Smooth muscle cell (in vitro differentiated cells): ENCODE measurements around the gene BCAS3. TPM values are rescaled to one million over a fixed set of nuclear protein-coding genes. Genes with fewer than 3 reads are reported as not detected.

ENCODE experiments used
- DNase-seq: peaks from one replicate; lab custom pipeline; 2025; ENCODE audit not compliant: unreplicated experiment; lab: John Stamatoyannopoulos, UW
- H2AFZ ChIP-seq: fragments of 200-600 bp; sonication (generic); 2 replicates; pipeline ENCODE4 v1.6.0; 2016; ENCODE audit warnings: antibody characterized with exemption, low read depth, mild to moderate bottlenecking
- H3F3A ChIP-seq: fragments of 200-600 bp; sonication (generic); 2 replicates; pipeline ENCODE4 v1.6.0; 2017; ENCODE audit warnings: antibody characterized with exemption, low read depth
- H3K27ac ChIP-seq: fragments of 200-600 bp; sonication (generic); 2 replicates; pipeline ENCODE4 v1.5.1; 2016; ENCODE audit warnings: low read depth, mild to moderate bottlenecking
- H3K27me3 ChIP-seq: fragments of 200-600 bp; sonication (generic); 2 replicates; pipeline ENCODE4 v1.6.1; 2016; ENCODE audit warnings: low read depth, mild to moderate bottlenecking
- H3K36me3 ChIP-seq: fragments of 200-600 bp; sonication (generic); 2 replicates; pipeline ENCODE4 v1.5.1; 2016; ENCODE audit warnings: low read depth
- H3K4me1 ChIP-seq: fragments of 200-600 bp; sonication (generic); 2 replicates; pipeline ENCODE4 v1.5.1; 2016; ENCODE audit warnings: low read depth
- H3K4me2 ChIP-seq: fragments of 200-600 bp; sonication (generic); 2 replicates; pipeline ENCODE4 v1.6.0; 2016; ENCODE audit warnings: mild to moderate bottlenecking
- H3K4me3 ChIP-seq: fragments of 200-600 bp; sonication (generic); 2 replicates; pipeline ENCODE4 v1.5.1; 2016; ENCODE audit warnings: mild to moderate bottlenecking
- H3K79me2 ChIP-seq: fragments of 200-600 bp; sonication (generic); 2 replicates; pipeline ENCODE4 v1.6.0; 2016; ENCODE audit warnings: low read depth, mild to moderate bottlenecking
- H3K9ac ChIP-seq: fragments of 200-600 bp; sonication (generic); 2 replicates; pipeline ENCODE4 v1.6.0; 2016; ENCODE audit warnings: low read depth
- H3K9me3 ChIP-seq: fragments of 200-600 bp; sonication (generic); replicated peaks from 2 replicates; pipeline ENCODE4 v1.5.1; 2016; ENCODE audit warnings: low read depth
- H4K20me1 ChIP-seq: fragments of 200-600 bp; sonication (generic); 2 replicates; pipeline ENCODE4 v1.6.0; 2016; ENCODE audit warnings: low read depth
- WGBS: methylation state at CpG from one replicate; pipeline ENCODE4 v1.1.7; 2016; ENCODE audit warnings: low lambda C conversion rate; 5-methylcytosine and 5-hydroxymethylcytosine counted together
- polyA plus RNA-seq: library from polyadenylated mRNA; unstranded; fragments of >200 nt; fragmentation: Nextera tagmentation; extraction: Ambion mirVana; gene quantifications from 2 replicates; pipeline ENCODE4 v1.2.1, GENCODE V29; 2016
- total RNA-seq: library from RNA; depleted of rRNA; stranded (reverse); fragments of >200 nt; gene quantifications from 2 replicates; pipeline ENCODE4 v1.2.3, GENCODE V29; 2014
- TF ChIP-seq, protein P1 (sequence below): fragments of 200-600 bp; sonication (generic); IDR thresholded peaks from 2 replicates; pipeline ENCODE4 v1.5.1; 2017; ENCODE audit warnings: borderline replicate concordance, mild to moderate bottlenecking, antibody characterized with exemption; ENCODE audit not compliant: insufficient read depth, poor library complexity, severe bottlenecking

Gene BCAS3
- total and polyA plus RNA-seq, 2 experiments from 2014 or later, result 17.2 to 54.5 TPM

DNA sequence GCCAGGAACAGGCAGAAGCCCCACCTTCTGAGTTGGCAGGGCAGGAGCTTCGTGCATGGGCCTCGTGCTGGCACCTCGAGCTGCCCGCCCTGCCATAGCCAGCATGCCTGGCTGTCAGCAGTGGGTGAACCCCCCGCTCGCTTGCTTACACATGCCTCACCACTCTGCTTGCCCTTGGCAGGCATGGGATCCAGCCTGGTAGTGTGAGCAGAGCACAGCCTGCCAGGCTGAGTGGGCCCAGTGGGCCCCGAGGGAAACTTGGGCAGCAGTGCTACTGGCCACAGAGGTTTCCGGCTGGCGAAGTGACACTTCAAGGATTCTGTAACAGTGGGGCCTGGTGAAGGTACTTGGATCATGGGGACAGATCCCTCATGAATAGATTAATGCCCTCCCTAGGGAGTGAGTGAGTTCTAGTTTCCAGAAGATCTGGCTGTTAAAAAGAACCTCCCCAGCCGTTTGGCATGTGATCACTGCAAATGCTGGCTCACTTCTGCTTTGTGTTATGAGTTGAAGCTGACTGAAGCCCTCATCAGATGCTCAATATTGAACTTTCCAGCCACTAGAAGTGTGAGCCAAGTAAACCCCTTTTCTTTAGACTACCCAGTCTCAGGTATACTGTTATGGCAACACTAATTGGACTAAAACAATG is 114.7 kb downstream of the BCAS3 start:
- Histone ChIP-seq H3K4me3 (no peak overlapping the region), H3K27ac (no peak overlapping the region), H3F3A (no peaks in the 10 kb centered on the region), H3K4me2 (no peak overlapping the region), H3K27me3 (no peaks in the 10 kb centered on the region), H3K79me2 (no peaks in the 10 kb centered on the region), H3K36me3 (no peaks in the 10 kb centered on the region), H4K20me1 (no peaks in the 10 kb centered on the region), H2AFZ (no peak overlapping the region), H3K9ac (no peak overlapping the region), H3K9me3 (no peaks in the 10 kb centered on the region), H3K4me1 (no peaks in the 10 kb centered on the region)
- DNase-seq, result no peak
- WGBS, result 91% methylated on average over 10 of the region's 10 CpGs
- TF ChIP-seq, protein P1, sequence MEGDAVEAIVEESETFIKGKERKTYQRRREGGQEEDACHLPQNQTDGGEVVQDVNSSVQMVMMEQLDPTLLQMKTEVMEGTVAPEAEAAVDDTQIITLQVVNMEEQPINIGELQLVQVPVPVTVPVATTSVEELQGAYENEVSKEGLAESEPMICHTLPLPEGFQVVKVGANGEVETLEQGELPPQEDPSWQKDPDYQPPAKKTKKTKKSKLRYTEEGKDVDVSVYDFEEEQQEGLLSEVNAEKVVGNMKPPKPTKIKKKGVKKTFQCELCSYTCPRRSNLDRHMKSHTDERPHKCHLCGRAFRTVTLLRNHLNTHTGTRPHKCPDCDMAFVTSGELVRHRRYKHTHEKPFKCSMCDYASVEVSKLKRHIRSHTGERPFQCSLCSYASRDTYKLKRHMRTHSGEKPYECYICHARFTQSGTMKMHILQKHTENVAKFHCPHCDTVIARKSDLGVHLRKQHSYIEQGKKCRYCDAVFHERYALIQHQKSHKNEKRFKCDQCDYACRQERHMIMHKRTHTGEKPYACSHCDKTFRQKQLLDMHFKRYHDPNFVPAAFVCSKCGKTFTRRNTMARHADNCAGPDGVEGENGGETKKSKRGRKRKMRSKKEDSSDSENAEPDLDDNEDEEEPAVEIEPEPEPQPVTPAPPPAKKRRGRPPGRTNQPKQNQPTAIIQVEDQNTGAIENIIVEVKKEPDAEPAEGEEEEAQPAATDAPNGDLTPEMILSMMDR, result no peak

DNA sequence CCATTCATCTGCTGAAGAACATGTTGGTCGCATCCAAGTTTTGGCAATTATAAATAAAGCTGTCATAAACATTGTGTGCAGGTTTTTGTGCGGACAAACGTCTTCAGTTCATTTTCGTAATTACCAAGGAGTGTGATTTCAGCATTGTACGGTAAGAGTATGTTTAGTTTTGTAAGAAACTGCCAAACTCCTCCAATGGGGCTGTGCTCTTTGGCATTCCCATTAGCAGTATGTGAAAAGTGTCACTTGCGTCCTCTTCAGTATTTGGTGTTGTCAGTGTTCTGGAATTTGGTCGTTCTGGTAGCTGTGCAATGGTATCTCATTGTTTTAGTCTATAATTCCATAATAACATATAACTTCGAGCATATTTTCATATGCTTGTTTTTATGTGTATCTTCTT is 120.9 kb downstream of the BCAS3 start:
- no peak overlapping the region for H3K4me3 ChIP-seq
- H3F3A ChIP-seq, result no peaks in the 10 kb centered on the region
- H3K27me3 ChIP-seq, result no peaks in the 10 kb centered on the region
- no peaks in the 10 kb centered on the region for H3K79me2 ChIP-seq
- TF ChIP-seq, protein P1, result no peak
- 86% methylated on average over 8 of the region's 8 CpGs for WGBS
- no peak for DNase-seq
- no peak overlapping the region for H3K27ac ChIP-seq
- H3K36me3 ChIP-seq, result no peaks in the 10 kb centered on the region
- no peak overlapping the region for H3K4me2 ChIP-seq
- H3K4me1 ChIP-seq, result no peaks in the 10 kb centered on the region
- H3K9me3 ChIP-seq, result no peaks in the 10 kb centered on the region
- no peak overlapping the region for H3K9ac ChIP-seq
- H4K20me1 ChIP-seq, result no peaks in the 10 kb centered on the region
- H2AFZ ChIP-seq, result no peak overlapping the region

DNA sequence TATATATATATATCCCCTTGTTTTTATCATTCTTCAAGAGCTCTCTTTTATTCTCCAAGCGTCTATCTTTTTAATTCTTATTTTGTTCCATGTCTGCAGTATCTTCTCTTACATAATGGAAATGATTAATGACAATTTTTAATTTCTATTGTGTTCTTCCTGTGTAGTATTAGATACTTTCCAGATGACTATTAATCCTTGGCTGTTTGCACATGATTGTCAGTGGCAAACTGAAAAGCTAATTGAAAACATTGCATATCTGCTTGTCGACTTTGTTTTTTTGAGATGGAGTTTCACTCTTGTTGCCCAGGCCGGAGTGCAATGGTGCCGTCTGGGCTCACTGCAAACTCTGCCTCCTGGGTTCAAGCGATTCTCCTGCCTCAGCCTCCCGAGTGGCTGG is 124.7 kb downstream of the BCAS3 start:
- TF ChIP-seq, protein P1, result no peak
- H3F3A ChIP-seq, result no peaks in the 10 kb centered on the region

DNA sequence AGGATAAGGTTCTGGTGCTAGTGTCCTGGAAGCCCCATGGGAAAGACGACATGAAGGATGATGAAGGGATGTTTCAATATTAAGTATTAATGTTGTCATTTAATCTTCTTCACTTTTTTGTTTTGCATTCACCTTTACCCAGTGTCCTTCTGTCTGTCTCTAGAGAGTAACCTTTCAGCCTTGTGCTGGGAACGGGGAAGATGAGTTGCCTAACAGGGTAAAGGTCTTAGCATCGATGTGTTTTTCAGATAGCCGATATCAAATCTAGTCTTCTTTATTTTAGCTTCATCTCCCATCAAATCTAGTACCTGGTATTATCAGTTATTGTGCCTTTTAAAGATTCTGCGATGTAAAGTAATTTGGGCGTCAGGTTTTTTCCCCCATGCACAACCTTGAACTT is 125.4 kb downstream of the BCAS3 start:
- Histone ChIP-seq H3K79me2 (no peaks in the 10 kb centered on the region), H3K4me1 (no peaks in the 10 kb centered on the region), H3K9me3 (no peaks in the 10 kb centered on the region), H4K20me1 (no peaks in the 10 kb centered on the region), H3F3A (no peaks in the 10 kb centered on the region), H3K9ac (no peak overlapping the region), H3K27ac (no peak overlapping the region), H3K36me3 (no peaks in the 10 kb centered on the region), H3K4me2 (no peak overlapping the region), H3K27me3 (no peaks in the 10 kb centered on the region), H3K4me3 (no peak overlapping the region), H2AFZ (no peak overlapping the region)
- WGBS, result 97% methylated on average over 6 of the region's 6 CpGs
- no peak for DNase-seq
- TF ChIP-seq, protein P1, result no peak

More for the DNA sequence above, 124.7 kb downstream of the BCAS3 start:
- Histone ChIP-seq H3K79me2 (no peaks in the 10 kb centered on the region), H4K20me1 (no peaks in the 10 kb centered on the region), H3K27ac (no peak overlapping the region), H3K27me3 (no peaks in the 10 kb centered on the region), H2AFZ (no peak overlapping the region), H3K36me3 (no peaks in the 10 kb centered on the region), H3K4me2 (no peak overlapping the region), H3K9ac (no peak overlapping the region), H3K4me3 (no peak overlapping the region), H3K9me3 (no peaks in the 10 kb centered on the region), H3K4me1 (no peaks in the 10 kb centered on the region)
- no peak for DNase-seq
- 94% methylated on average over 6 of the region's 6 CpGs for WGBS
